Effector memory CD8-positive, alpha-beta T cell (primary cell): ENCODE results near the gene GPR142.

ENCODE experiments used
- ATAC-seq: fragments of 150-1000 bp; cut with Tn5 transposase; replicated peaks from 2 replicates; pipeline ENCODE4 v1.10.0; 2021; ENCODE audit warnings: mild to moderate bottlenecking, moderate library complexity
- DNase-seq, 3 experiments: peaks; one replicate each; pipeline ENCODE4 v3.0.0; 2021
- H3K27ac Mint-ChIP-seq, 2 donors: one replicate each; pipeline ENCODE4 v1.8.0; 2022; ENCODE audit warnings: mild to moderate bottlenecking in 2 of 2, mixed read lengths in 2 of 2, moderate library complexity in 2 of 2
- H3K27me3 Mint-ChIP-seq, 2 donors: one replicate each; pipeline ENCODE4 v1.8.0; 2022; ENCODE audit warnings: mixed read lengths in 2 of 2
- H3K36me3 Mint-ChIP-seq: one replicate; pipeline ENCODE4 v1.8.0; 2022; ENCODE audit warnings: mild to moderate bottlenecking, moderate library complexity, mixed read lengths; ENCODE audit not compliant: insufficient read depth
- H3K4me1 Mint-ChIP-seq, 2 donors: one replicate each; pipeline ENCODE4 v1.8.0; 2022; ENCODE audit warnings: low read depth in 2 of 2, mixed read lengths in 2 of 2
- H3K4me3 Mint-ChIP-seq, 2 donors: one replicate each; pipeline ENCODE4 v1.8.0; 2022; ENCODE audit warnings: mild to moderate bottlenecking in 2 of 2, mixed read lengths in 2 of 2, moderate library complexity in 2 of 2
- H3K9me3 Mint-ChIP-seq, 2 donors: one replicate each; pipeline ENCODE4 v1.8.0; 2022; ENCODE audit warnings: mixed read lengths in 2 of 2

GPR142 gene

GRCh38 chr17:74351552-74352210 lies 15.6 kb upstream of the GPR142 start:
- Mint-ChIP-seq H3K4me1 (peaks cover 0 to 5% of the 10 kb centered on the region in 2 donors), H3K9me3 (no peaks in the 10 kb centered on the region), H3K27ac (no peak overlapping the region), H3K4me3 (no peak overlapping the region), H3K27me3 (peaks cover 40 to 84% of the 10 kb centered on the region in 2 donors), H3K36me3 (peaks cover 3% of the 10 kb centered on the region)
- ATAC-seq (peak; percentile 11), DNase-seq (no peak)

GRCh38 chr17:74353446-74354060 lies 13.8 kb upstream of the GPR142 start:
- Mint-ChIP-seq H3K36me3 (peaks cover 3% of the 10 kb centered on the region), H3K4me1 (peaks cover 0 to 6% of the 10 kb centered on the region in 2 donors), H3K4me3 (no peak overlapping the region), H3K27me3 (peaks cover 42 to 86% of the 10 kb centered on the region in 2 donors), H3K9me3 (no peaks in the 10 kb centered on the region), H3K27ac (no peak overlapping the region)
- ATAC-seq (no peak), DNase-seq (no peak)

GRCh38 chr17:74354123-74354522 lies 13.2 kb upstream of the GPR142 start:
- ATAC-seq (peak; percentile 74), DNase-seq (peak; percentile 49 to 56 (median 52))
- peaks cover 0 to 6% of the 10 kb centered on the region in 2 donors for H3K4me1 Mint-ChIP-seq
- peak overlapping the region in 1 of 2 donors; percentile 15 for H3K4me3 Mint-ChIP-seq
- peaks cover 3% of the 10 kb centered on the region for H3K36me3 Mint-ChIP-seq
- no peak overlapping the region for H3K27ac Mint-ChIP-seq
- no peaks in the 10 kb centered on the region for H3K9me3 Mint-ChIP-seq
- H3K27me3 Mint-ChIP-seq: peaks cover 42 to 86% of the 10 kb centered on the region in 2 donors

- ATAC-seq (no peak), DNase-seq (no peak)
- Mint-ChIP-seq H3K9me3 (no peaks in the 10 kb centered on the region), H3K27ac (no peak overlapping the region), H3K36me3 (peaks cover 3% of the 10 kb centered on the region), H3K4me1 (peaks cover 0 to 6% of the 10 kb centered on the region in 2 donors), H3K27me3 (peaks cover 42 to 89% of the 10 kb centered on the region in 2 donors), H3K4me3 (no peak overlapping the region)
Measured at GRCh38 chr17:74354561-74354960, 12.7 kb upstream of the GPR142 start.

- Mint-ChIP-seq H3K27me3 (peaks cover 42 to 89% of the 10 kb centered on the region in 2 donors), H3K4me3 (peak overlapping the region in 1 of 2 donors; percentile 25)
Measured at GRCh38 chr17:74355065-74355464, 12.2 kb upstream of the GPR142 start.

GRCh38 chr17:74356646-74357465 lies 10.4 kb upstream of the GPR142 start:
- no peak for DNase-seq
- peak; percentile 54 for ATAC-seq
- H3K36me3 Mint-ChIP-seq: no peaks in the 10 kb centered on the region
- no peak overlapping the region for H3K27ac Mint-ChIP-seq
- peak overlapping the region; percentile 20 to 31 for H3K4me3 Mint-ChIP-seq
- H3K9me3 Mint-ChIP-seq: no peaks in the 10 kb centered on the region
- peaks cover 0 to 13% of the 10 kb centered on the region in 2 donors for H3K4me1 Mint-ChIP-seq
- H3K27me3 Mint-ChIP-seq: peaks cover 51 to 93% of the 10 kb centered on the region in 2 donors

More at GRCh38 chr17:74355065-74355464, 12.2 kb upstream of the GPR142 start:
- ATAC-seq (no peak), DNase-seq (no peak)
- no peak overlapping the region for H3K27ac Mint-ChIP-seq
- peaks cover 3% of the 10 kb centered on the region for H3K36me3 Mint-ChIP-seq
- H3K4me1 Mint-ChIP-seq: peaks cover 0 to 6% of the 10 kb centered on the region in 2 donors
- H3K9me3 Mint-ChIP-seq: no peaks in the 10 kb centered on the region

GRCh38 chr17:74357466-74357809 lies 9.9 kb upstream of the GPR142 start:
- Mint-ChIP-seq H3K27me3 (peaks cover 51 to 93% of the 10 kb centered on the region in 2 donors), H3K9me3 (no peaks in the 10 kb centered on the region), H3K4me3 (peak overlapping the region in 1 of 2 donors; percentile 54), H3K36me3 (no peaks in the 10 kb centered on the region), H3K27ac (no peak overlapping the region), H3K4me1 (peaks cover 0 to 13% of the 10 kb centered on the region in 2 donors)
- ATAC-seq (no peak), DNase-seq (no peak)

- no peak overlapping the region for H3K27ac Mint-ChIP-seq
- peak overlapping the region in 1 of 2 donors; percentile 40 for H3K4me3 Mint-ChIP-seq
- no peak for DNase-seq
- no peak for ATAC-seq
- peaks cover 39 to 93% of the 10 kb centered on the region in 2 donors for H3K27me3 Mint-ChIP-seq
- peaks cover 0 to 13% of the 10 kb centered on the region in 2 donors for H3K4me1 Mint-ChIP-seq
- no peaks in the 10 kb centered on the region for H3K9me3 Mint-ChIP-seq
- no peaks in the 10 kb centered on the region for H3K36me3 Mint-ChIP-seq
Measured at GRCh38 chr17:74358697-74359096, 8.6 kb upstream of the GPR142 start.

- DNase-seq (no peak), ATAC-seq (no peak)
- Mint-ChIP-seq H3K36me3 (no peaks in the 10 kb centered on the region), H3K27ac (no peak overlapping the region), H3K9me3 (no peaks in the 10 kb centered on the region), H3K4me1 (peaks cover 0 to 9% of the 10 kb centered on the region in 2 donors), H3K4me3 (no peak overlapping the region), H3K27me3 (peaks cover 27 to 82% of the 10 kb centered on the region in 2 donors)
Measured at GRCh38 chr17:74359916-74360315, 7.4 kb upstream of the GPR142 start.

GRCh38 chr17:74360899-74361229 lies 6.4 kb upstream of the GPR142 start:
- ATAC-seq (no peak), DNase-seq (no peak)
- Mint-ChIP-seq H3K4me1 (peaks cover 0 to 9% of the 10 kb centered on the region in 2 donors), H3K27me3 (peaks cover 22 to 72% of the 10 kb centered on the region in 2 donors), H3K9me3 (no peaks in the 10 kb centered on the region), H3K36me3 (no peaks in the 10 kb centered on the region), H3K4me3 (no peak overlapping the region), H3K27ac (no peak overlapping the region)

- no peak within 1 kb of the TSS for H3K27ac Mint-ChIP-seq
- peaks cover 0 to 9% of the 10 kb centered on the region in 2 donors for H3K4me1 Mint-ChIP-seq
- no peak within 1 kb of the TSS for H3K4me3 Mint-ChIP-seq
- H3K27me3 Mint-ChIP-seq: peaks cover 22 to 66% of the 10 kb centered on the region in 2 donors
- DNase-seq: peak; percentile 26 to 36 (median 33)
- H3K9me3 Mint-ChIP-seq: no peaks in the 10 kb centered on the region
- ATAC-seq: peak; percentile 44
- no peaks in the 10 kb centered on the region for H3K36me3 Mint-ChIP-seq
Measured at GRCh38 chr17:74361230-74362068, 5.9 kb upstream of the GPR142 start, which contains the start of gene BTBD17. BTBD17 (minus strand) TSS chr17:74361868; CDS start chr17:74361819, 49 bp downstream.

- ATAC-seq (no peak), DNase-seq (no peak)
- Mint-ChIP-seq H3K27me3 (peaks cover 22 to 63% of the 10 kb centered on the region in 2 donors), H3K4me3 (no peak overlapping the region), H3K4me1 (peaks cover 0 to 9% of the 10 kb centered on the region in 2 donors), H3K9me3 (no peaks in the 10 kb centered on the region), H3K27ac (no peak overlapping the region), H3K36me3 (no peaks in the 10 kb centered on the region)
Measured at GRCh38 chr17:74362069-74362405, 5.3 kb upstream of the GPR142 start.
